ENCODE results near the gene INSIG2.
"Not testable (repeated sequence)": the region's sequence is repeated elsewhere in the genome, so short reads cannot be mapped to it uniquely, and the experiment has no call there.

Gene INSIG2

DNA sequence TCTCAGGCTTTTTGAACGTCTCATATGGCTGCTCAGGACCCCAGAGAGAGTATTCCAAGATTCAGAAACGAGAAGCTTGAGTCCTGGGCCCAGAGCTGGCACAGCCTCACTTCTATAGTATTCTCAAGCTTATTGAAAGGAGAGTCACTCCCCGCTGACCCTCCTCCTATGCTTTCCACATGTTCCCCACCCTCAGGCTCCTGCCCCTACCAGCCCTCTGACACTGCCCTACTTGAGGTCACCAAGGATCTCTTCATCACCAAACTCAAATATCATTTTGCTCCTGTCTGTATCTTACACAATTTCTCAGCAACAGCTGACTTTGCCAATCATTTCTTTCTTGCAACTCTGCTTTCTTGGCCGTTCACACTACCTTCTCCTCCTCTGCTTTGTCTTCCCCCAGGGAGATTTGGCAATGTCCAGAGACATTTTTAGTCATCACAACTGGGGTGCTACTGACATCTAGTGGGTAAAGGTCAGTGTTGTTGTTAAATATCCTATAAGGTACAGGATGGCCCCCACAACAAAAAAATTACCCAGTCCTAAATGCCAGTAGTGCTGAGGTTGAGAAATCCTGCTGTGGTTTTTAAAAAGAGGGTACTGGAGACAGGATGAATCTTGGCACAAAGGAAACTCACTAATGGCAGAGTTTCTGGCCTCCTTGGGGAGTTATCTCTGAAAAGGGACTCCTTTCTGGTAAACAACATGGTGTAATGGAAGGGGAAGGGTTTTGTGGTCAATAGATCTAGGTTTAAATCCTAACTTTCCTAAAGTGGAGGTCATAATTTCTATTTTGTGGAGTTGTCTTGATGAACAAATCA lies 26.9 kb upstream of the INSIG2 start:
- no peak for DNase-seq

DNA sequence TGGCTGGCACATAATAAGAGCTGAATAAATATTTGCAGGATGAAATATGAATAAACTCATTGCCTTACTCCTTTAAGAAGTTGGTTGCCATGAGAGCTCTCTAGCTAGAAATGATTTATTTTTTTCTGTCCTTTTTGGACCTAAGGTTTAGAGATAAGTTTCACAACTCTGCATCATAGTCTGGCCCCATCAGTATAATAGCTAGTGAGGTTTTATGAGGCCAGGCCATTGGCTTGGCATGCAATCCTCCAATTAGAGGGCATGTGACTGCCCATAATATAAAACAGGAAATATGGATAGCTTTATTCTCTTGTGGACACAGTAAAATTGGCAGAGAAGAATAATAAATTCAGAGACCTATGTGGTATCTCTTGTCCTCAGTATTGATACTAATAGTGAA lies 26.2 kb upstream of the INSIG2 start:
- no peak for DNase-seq

DNA sequence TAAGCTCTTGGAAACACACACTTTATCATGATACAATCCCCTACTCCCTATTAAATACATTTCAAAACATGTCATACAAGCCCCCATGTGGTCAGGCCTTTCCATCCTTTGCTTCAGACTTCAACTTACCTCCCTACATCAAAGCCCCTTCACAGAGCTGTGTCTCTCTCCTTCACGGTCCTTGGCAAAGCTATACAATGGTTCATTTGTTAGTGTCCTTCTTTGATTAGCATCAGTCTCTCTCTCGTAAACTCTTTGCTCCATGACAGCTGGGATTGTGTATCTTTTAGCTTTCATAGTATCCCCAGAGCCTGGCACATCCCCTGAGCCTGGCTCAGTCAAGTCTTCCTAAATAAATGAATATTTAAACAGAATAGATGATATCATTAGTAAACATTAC lies 25.6 kb upstream of the INSIG2 start:
- DNase-seq, result no peak

GRCh38 chr2:118065015-118065706 lies 23.1 kb upstream of the INSIG2 start:
- no peak for DNase-seq

DNA sequence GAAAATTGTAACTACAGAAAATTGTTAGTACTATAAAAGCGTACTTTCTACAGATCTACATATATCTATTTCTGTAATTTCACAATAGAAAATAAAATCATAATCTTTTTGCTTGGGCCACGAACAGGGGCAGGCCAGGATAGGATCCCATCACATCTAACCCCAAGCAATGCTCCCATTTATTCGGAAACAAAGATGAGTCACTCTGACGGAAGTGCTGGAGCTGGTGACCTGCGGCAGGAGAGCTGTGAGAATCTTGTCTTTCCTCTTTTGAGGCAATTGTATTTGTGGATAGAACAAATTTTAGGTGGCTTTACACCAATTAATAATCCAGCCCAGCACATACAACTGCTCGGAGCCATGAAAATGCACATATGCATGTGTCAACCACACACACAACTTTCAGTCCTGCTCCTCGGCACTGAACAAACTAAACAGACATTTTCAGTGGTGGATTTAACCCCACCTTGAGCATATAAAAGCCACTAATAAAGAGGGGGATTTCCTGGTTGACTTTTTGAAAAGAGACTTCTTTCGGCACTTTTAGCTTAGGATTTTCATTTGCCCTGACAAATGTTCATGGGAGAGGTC lies 22.3 kb upstream of the INSIG2 start:
- DNase-seq, result no peak

DNA sequence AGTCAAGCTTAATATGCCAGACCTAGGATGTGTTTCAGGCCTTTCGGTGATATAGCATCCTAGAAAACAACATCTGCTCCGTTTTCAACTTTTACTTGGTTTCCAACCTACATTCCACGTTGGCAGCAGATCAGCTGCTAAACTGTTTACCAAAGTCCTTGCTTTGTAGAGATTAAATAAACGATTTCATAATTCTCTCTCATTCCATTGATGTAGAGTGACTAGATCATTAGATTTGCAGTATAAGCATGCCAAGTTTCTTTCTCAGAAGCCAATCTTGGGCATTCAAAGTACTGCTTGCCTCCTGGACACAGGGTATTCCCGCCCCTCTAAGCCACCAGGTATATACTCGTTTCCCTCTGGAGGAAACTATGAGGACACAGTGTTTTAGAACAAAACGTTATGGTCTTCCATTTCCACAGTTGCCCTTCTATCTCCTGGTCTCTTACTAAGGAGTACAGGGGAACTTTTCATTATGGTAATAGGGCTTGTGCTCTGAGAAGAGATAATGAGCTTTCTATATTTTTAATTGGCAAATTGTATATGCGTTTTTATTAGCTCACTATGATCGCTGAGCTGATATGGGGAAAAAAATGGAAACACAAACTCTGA lies 10.5 kb upstream of the INSIG2 start:
- no peak for DNase-seq

DNA sequence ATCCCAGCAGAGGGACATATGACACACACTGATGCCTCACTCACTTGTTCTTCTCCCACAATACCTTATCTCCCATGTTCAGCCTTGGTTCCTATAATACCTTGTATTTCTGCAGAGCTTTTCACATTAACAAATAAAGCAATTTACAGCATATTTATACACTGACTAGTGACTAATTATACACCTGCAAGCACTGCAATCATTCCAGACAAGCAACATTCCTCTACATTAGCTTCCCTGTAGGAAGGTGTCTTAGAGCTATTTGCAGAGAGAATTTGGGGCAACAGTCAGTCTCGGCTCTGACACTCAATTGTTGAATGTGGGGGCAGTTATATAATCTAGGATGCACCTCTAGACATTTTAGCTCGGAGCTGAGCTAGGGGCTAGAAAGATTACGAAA lies 9.5 kb upstream of the INSIG2 start:
- no peak for DNase-seq

GRCh38 chr2:118084491-118085089 lies 3.7 kb upstream of the INSIG2 start:
- DNase-seq, result no peak

- DNase-seq, result no peak
Measured at GRCh38 chr2:118085173-118086023, 2.9 kb upstream of the INSIG2 start.

DNA sequence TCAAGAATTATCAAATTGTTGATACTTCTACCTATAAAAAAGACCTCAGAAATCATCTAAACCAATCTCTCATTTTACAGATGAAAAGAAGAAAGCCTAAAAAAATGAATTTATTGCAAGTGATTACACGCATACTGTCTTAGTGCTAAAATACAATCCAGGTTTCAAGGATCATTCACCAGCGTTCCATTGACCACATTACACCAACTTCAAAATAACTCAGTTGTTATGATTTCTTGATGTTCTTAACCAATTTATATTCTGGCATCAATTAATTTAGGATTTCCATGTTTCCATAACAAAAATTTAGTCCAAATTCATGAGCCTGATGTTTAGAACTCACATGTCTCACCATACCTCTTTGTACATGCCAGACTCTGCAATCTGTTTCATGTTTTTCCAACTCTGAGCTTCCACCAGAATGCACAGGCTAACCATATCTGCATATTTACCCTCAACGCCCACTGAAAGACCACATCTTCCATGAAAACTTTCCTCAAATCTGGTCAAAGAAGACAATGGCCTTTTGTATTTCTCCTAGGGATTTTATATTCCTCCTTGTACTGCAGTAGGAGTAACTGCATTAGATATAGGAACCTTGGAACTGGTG lies 2.1 kb upstream of the INSIG2 start:
- no peak for DNase-seq

- DNase-seq, result no peak
Measured at GRCh38 chr2:118089139-118089800, 999 bp downstream of the INSIG2 start.

DNA sequence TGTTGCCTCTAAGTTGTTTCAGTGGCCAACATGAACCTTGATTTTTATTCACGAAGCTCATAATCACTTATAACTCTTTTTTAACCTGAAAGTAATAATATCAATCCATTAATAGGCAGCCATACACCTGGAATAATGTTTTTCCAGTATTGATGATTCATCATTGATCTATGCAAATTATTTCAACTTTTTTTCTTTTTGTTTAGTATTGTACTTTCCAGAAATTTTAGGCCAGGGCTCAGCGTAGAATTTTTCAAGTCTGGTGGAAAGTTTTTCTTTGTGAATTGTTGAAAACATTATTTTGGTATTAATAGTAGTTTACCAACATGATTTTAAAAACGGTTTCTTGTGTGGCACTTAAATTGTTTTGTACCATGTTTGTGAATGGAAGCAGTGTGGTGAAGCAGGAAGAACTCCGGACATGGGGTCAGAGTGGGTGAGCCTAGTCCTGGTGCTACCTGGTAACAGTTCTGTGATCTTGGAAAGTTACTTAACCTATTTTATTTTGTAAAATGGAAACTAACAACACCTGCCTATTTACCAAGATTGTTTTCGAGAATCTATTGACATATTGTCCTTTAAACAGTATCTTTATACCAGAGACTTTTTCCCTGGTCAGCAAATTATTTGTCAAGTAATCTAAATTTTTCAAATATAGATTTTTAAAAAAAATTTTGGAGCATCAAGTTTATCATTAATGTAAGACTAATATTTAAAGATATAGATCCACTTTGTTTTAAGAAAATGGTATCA lies 2.3 kb downstream of the INSIG2 start:
- DNase-seq, result no peak

GRCh38 chr2:118091140-118091478 lies 2.8 kb downstream of the INSIG2 start:
- no peak for DNase-seq

DNA sequence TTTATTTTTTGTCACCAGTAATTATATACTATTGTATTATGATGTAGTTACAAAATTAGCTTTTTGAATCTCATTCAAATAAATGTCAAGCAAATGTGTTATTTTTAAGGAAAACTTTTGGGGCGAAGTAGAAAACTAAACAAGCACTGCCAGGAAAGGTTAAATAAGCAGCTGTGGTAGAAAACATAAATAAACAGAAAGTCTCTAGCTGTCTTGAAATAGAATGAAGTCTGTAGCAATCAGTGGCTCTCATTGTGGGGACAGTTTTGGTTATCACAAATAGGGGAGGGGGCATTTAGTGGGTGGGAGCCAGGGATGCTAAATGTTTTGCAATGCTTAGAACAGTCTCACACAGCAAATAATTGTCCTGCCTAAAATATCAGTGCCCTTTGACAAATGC lies 3.4 kb downstream of the INSIG2 start:
- DNase-seq, result no peak

- not testable (repeated sequence) for DNase-seq
Measured at GRCh38 chr2:118094102-118094501, 5.8 kb downstream of the INSIG2 start.

DNA sequence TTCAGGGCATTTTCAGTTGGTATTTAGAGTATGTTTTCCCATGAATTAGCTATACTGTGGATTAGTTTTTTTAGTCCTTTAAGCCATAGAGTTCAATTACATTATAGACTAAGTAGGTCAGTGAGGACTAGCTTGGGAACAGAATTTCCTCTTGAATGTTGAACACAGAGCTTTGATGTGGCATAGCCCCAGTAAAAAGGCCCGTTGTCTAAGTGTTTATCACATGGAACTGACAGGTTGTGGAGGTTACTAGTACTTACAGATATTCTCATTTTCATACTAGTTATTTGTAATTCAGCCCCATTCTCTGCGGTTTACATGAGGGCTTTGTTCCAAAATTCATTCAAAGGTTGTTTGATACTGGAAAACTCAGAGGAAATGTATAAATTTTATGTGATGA lies 6.2 kb downstream of the INSIG2 start:
- no peak for DNase-seq

GRCh38 chr2:118095610-118096009 lies 7.3 kb downstream of the INSIG2 start:
- no peak for DNase-seq

DNA sequence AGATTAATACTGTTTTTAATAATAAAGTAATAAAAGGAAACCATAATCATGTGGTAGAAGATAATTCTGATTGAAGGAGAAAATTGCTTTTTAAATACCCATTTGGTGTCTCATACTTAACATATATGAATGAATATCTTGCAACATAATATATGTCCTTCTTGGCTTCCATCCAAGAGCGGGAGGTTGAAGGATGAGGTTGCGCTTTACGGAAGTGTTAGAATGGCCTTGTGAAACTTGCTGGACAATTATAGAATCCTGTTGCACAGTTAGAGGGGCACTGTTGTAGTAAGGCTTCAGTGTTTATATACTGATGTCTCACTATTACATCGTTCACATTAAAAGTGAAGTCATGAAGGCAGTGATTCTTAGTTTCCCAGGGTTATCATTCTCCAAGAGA lies 9.4 kb downstream of the INSIG2 start:
- no peak for DNase-seq

- DNase-seq, result no peak
Measured at GRCh38 chr2:118098307-118099030, 10.2 kb downstream of the INSIG2 start.
